NCI-H2196 (cell line): Measurements from ENCODE around the gene NTN1.
A peak's percentile ranks its signal among the peaks of the same experiment; 100 is the strongest.

Experiments
- DNase-seq: peaks from one replicate; lab custom pipeline; 2025; ENCODE audit not compliant: unreplicated experiment; lab: John Stamatoyannopoulos, UW

Gene NTN1

DNA sequence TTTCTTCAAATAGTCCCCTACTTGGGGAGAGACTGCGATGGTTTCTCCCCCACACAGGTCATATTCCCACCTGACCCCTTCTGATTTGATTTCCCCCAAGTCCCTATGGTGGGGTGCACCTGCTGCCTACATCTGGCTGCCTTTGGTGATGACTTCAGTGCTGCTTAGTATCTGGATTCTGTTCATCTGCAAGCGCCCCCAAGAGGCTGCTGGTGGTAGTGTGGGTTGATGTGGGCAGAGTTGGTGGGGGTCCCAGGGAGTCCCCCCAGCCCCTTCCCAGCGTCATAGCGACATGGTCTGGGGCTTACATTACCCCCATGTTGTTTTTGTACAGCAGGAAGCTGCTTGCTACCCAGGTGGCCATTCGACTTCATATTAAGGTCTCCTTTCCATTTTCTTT lies 99.2 kb downstream of the NTN1 start:
- no peak for DNase-seq

DNA sequence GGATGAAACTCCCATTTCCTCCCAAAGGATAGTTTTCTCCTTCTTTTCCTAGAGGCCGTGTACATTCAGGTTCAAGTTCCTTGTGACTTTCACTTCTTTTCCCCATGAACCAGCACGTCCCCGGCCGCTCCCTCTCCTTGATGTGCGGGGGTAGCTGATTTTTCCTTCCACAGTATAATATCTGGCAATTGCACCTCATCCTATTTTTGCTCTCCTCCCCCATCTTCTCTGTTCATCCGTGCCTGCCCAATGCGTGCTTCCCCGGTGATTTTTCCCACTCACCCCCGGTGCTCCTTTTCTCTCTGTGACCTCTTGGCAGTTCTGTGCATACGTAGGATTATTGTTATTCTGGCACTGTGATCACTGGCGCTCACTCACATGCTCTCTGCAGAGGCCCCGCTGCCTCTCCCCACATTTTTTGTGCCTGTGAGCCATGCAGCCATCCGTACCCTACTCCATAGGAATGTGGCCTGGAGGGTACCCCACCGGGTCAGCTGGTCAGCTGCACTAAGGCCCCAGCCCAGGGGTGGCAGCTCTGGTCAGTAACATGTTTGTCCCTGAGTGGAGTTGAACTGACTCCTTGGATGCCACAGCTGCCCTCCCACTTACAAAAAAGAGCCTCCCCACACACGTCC lies 100.0 kb downstream of the NTN1 start:
- no peak for DNase-seq

DNA sequence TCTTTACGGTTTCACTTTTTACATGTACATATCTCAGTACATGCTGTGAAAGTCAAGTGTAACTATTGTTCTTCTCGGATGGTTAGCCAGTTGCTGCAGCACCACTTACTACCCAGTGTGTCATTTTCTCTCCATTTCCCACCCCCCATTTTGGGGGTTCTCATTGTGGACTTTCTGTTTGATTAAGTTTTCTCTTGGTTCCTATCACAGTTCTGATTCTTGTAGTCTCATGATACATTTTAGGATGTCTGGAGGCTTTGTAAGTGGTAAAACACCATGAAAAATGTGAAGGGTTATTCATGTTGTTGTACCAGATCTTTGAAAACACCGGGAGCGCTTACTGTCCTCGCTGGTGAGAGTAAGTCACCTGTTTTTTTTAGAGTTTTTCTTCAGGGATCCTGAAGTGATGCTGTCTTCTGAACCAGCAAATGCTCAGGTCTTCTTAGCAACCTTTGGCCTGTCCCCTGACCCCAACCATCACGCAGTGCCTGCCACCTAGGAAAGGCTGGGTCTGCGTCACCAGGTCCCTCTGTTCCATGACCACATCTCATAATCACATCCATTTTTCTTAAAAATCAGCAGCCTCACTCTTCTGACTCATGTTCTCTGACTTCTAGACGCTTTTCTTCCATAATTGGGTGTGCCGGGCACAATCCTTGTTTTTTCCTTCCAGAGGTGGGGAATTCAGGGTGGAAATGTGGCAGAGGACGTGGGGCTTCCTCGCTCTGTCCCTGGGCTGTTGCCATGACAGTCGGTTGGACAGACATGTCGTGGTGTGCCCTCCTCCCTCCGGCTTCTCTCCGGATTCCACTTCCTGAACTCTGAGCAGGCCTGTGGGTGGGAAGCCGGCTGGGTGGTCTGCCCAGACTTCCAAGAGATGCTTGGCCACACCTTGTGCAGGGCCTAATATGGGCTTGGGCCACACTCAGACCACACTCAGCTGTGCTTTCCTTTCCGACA lies 102.6 kb downstream of the NTN1 start:
- no peak for DNase-seq

DNA sequence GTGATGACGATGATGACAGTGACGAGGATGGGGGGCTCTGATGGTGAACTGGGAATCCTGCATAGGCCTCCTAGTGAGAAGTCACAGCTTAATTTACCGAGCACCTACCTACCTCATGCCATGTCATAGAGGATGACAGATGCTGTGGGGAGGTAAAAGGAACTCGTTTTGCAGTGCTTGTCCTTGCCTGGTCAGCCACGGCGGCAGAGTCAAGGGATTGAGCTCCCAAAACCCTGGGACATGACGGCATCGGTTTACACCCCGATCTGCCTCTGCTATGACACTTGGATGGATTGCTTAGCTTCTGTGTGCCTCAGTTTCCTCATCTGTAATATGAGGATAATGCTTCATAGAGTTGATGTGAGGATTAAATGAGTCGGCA lies 103.2 kb downstream of the NTN1 start:
- DNase-seq = no peak

DNA sequence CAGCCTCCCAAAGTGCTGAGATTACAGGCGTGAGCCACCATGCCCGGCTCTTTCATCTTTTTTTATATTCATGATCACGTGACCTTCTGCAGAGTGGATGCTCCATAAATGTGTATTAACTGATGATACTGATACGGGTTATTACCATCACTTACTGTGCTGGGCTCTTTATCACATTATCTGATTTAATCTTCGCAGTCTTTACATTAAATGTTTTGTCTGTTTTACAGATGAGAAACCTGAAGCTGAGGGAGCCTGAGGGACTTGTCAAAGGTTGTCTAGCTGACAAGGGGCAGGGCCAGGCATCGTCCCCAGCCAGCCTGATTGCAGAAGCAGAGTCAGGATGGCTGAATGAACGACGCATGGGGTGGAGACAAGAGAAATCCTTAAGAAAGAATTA lies 104.4 kb downstream of the NTN1 start:
- DNase-seq = no peak

DNA sequence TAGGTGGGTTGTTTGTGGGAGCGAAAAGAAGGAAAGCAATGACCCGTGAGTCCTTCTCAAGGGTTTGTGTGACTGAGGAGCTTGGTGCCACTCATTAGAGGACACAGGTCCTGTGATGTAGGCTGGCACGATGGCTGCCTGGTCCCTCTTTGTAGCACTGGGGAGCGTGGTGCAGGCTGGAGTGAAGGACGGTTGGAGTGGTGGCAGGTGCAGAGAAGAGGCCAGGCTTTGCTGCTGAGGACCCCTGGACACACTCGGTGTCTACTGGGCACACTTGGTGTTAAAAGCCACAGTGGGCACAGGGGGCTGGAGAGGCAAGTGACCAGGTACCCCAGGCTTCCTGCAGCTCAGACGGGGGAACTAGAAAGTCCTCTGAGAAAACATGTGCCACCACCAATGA lies 106.0 kb downstream of the NTN1 start:
- no peak for DNase-seq

DNA sequence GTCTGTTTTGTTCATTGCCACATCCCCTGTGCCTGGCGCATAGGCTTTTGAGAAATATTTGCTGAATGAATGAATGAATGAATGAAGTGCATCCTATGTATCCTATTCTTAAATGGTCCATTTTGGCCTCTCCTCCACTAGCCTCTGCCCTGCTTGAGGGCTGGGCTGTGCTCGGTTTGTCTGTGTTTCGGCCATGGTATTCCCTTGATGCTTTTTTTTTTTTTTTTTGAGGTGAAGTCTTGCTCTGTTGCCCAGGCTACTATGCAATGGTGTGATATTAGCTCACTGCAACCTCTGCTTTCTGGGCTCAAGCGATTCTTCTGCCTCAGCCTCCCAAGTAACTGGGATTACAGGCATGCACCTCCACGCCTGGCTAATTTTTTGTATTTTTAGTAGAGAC lies 110.1 kb downstream of the NTN1 start:
- DNase-seq = no peak

DNA sequence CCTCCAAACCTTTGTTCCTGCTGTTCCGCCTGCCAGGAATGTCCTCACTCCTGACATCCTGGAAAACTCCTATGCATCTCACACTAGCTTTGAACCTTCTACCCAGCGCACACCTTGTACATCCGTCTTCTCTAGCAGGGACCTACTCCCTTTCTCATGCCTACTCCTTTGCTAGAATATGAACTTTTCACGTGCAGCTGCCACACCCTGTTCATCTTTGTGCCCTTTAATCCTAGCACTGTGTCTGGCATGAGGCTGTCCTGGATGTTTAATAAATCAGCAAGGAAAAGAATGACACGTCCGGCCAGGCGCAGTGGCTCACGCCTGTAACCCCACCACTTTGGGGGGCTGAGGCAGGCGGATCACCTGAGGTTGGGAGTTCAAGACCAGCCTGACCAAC lies 111.0 kb downstream of the NTN1 start:
- DNase-seq = no peak

DNA sequence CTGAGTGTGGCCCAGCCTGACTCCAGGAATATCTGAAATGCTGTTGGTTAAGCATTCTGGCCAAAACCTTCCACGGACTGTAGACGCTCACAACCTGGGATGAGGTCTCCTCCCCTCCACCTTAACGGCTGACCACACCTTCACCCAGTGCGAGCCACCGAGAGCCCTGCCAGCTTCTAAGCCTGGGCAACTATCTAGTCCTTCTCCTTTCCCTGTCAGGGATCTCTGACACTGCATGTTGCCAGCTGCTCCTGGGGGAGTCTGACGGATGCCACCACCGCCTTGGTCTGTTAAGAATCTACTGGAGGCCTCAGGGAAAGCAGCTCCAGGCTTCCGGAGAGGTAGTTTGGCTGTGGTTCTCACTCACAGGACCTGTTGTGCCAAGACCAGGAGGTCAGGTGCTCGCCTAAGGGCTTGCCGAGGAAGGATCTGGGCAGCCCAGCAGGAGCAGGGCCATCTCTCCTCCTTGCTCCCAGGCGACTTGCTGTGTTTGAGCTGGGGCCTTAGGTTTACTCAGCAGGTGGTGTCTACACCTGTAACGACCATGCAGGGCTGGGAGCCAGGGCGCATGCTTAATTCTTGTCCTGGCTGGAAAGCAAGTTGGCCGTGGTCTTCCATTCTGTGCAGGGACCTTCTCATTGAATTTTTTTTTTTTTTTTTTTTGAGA lies 111.8 kb downstream of the NTN1 start:
- no peak for DNase-seq

DNA sequence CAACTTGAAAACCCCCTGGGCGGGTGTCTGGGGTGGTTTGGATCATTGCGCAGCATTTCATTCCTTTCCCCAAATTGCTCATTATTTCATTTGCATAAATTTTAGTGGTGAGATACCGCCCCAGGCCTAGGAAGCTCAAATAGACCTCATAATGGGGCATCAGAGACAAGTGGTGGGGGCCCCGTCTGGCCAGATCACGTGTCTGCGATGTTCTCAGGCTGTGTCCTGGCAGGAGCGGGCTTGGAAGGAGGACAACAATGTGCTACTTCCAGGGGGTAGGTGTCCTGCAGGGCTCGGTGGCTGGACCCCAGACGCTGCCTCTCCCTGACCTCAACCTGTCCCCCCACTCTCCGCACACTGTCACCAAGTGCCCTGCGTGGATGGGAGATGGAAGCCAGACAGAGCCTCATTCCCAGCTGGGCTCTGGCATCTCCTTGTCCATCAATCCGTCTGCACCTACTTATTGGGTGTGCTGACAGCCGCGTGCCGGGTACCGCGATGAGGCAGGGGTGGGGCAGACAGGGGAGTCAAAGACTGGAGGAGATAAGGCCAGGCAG lies 116.9 kb downstream of the NTN1 start:
- no peak for DNase-seq

DNA sequence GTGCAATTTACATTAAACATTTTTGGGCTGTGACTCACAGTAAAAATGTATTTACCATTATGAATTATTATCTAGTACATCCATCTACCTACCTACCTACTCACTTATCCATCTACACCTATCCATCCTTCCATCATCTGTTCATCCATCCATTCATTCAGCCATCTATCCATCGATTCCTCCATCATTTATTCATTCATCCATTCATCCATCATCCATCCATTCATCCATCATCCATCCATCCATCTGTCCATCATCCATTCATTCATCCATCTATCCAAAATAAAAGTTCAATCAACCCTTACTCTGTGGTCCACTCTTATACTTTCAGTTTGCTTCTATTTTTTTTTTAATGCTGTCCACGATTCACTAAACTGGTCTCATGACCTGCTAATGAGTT lies 118.4 kb downstream of the NTN1 start:
- DNase-seq = no peak

DNA sequence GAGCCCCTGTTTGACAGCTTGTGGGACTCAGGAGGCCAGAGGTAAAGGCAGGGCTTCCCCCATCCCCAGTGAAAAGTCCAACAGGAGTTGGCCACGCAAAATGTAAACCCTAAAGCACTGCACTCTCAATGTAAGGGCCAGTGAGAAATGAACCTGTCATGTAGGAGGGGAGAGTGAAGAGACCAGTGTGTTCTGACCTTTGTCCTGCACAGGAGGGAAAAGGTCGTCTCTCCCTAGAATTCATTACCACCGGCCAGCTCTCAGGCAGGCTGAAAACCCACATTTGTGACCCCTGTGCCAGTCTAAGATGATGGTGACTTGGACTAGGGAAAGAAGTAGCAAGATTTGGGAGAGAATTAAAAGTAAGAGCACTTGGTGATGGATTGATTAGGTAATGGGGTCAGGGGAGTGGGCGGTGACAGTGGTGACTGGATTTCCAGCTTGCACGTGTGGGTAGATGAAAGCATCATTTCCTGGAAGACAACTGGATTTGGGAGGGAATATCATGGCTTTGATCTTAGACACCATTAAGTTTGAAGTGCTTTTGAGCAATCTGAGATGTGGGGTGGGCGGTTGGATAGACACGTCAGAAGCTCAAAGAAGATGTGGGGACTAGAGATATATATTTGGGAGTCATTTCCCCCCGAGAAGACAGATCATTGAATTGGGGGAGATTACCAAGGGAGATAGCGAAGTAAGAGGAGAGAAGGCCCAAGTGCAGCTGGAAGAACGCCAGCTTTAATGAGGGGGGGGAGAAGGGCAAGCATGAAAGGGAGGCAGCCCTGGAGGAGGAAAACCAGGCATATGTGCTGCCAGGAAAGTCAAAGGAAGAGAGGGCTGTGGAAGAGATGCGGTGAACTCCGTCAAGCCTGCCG lies 119.5 kb downstream of the NTN1 start:
- DNase-seq = no peak

DNA sequence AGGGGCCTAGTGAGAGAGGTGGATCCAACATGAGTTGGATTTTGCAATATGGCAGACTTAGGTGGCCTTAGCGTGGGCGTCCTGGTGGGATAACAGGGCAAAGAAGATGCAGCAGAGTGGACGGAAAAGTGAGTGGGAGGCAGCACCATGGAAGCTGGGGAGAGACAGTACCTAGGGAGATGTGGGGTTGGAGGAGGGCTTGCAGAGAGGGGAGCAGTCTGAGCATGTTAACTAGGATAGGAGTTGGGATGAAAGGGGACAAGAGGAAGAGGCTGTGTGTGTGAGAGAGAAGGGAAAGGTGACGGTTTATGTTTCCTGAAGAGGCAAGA lies 120.1 kb downstream of the NTN1 start:
- no peak for DNase-seq

DNA sequence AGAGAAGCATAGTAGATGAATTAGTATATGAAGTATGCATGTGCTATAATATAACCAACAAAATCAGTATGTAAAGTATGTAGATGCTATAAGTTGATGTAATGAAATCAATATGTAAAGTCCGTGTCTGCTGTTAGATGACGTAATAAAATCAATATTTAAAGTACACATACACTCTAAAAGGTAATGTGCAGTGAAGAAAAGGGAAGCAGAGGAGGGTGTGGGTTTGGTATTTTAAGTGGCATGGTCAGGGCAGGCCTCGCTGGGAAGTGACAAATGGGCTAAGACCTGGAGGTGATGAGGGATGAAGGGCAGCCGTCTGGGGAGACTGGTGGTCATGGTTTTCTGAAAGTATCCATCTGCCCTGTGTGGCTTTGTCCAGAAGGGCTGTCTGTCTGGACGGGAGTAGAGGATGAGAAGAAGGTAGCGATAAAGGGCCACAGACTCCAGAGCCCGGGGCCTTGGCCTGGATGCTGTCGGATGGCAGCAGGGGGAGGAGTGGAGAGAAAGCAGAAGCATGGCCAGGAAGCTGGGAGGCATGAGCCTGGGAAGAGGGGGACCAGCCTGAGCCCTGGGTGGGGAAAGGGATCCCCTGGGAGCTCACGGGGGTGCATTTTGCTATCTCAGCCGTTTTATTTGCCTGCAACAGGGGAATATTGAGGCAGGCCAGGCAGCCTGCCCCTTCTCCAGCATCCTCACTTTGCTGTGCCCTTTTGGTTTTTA lies 121.6 kb downstream of the NTN1 start:
- DNase-seq = no peak

DNA sequence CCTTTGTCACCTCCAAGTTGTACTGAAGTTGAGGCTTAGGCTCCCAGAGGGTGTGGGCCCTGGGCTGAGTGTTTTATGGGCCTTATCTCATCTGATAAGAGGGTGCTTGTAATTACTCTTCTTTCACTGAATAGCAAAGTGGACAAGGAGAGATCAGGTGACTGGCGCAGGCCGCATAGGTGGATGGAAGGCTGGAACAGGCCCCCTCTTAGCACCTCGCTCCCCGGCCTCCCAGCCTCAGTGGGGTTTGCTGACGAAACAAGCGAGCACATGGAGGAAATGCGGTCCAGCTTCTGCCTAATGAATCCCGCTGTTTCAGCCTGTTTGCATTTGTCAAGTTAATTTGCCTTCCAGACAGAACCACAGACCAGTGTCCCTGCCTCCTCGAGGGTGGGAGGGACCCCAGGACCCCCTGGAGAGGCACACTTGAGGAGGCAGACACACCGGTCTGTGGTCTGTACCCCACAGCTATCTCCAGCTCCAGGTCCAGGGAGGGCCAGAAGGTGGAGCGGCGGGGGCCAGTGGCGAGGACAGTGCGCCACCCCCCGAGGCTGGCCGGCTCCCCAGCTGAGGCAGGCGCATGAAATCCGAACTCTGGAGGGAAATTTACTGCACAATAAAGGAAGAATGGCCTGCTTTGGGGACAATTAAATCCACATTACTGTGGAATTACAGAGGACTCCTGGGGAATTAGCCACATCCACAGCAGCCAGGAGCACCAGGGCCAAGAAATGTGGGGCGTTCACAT lies 123.4 kb downstream of the NTN1 start:
- no peak for DNase-seq

DNA sequence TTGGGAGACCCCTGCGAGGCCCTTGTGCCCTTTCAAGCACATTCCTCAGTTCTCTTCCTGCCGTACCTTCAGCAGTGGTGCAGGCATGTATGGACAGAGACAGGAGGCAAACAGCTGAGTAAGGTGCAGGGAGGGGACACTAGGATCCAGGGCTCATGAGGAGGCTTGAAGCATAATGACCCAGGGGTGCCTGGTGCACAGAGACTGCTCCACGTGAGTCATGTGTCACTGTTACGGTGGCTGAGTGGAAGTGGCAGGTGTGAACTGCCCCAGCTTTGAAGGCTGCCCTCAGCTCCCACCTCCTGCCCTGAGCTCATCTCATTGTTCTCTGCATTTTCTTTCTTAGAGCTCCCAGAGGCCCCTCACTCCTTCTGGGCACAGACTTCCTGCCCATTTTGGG lies 124.8 kb downstream of the NTN1 start:
- DNase-seq = no peak

DNA sequence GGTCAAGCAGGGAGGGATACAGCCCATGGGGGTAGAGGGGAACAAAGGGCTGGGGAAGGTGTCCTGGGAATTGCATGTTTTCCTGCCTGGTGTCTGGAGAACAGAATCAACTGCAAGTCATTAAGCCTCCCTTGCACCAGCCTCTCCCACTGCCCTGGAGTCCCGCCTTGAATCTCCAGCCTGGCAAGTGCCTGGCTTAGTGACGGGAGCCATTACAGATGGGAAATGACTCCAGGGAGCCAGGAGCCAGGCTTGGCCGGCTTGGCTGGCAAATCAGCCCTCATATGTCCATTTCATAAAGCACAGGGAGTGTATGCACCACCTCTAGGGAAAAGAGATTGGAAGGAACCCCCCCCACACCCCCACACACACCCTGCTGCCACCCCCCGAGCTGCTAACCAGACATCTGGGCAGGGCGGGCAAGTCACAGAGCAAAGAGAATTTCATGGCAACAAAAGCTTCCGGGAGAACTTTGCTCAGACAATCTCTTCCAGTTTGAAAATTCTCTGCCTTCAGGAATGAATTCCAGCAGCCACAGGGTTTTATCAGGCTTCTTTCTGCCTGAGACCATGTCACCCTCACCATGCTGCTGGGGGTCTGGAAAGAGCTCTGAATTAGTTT lies 127.7 kb downstream of the NTN1 start:
- no peak for DNase-seq

DNA sequence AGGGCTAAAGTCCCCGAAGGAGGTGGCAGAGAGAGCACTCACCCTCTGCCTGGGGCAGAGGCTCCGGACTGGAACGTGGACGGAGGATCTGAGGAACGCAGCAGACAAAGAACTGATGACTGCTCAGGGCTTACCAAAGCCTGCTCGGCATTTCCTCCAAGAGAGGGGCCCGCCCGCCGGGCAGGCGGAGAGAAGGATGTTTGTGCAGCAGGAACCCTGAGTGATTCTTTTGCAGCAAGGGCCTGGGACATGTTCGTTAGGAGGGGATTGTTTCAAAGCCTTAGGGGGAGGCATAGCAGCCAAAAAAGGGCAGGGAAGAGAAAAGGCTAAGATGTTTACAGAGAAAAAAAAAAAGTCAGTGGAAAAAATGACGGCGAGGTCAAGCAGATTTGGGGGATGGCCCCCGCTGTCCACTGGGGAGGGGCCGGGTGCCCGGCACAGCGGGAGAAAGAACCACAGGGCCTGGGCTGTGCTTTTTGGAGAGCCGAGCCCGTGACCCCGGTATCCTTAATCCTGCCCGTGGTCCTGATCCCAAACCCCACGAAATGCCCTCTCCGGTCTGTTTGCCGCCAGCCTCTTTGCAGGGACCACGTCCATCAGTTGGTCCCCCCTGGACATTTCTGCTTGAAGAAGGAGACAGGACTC lies 129.3 kb downstream of the NTN1 start:
- no peak for DNase-seq

DNA sequence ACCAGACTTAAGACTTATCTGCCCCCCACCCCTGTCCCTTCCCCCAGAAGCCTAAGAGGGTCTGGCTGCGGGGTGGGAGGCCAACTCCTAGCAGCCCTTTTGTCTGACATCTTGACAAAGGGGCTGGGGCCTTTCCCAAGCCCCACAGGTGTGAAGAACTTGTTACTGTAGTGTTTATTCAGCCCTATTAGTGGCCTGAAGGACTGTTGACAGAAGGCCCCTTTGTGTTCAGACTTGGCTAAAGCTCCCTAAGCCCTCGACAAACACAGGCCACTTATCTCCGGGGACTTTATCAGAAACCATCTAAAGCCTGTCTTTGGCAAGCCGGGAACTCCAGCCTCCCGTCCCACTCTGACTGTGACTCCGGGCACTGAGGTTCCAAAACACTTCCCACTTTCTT lies 129.8 kb downstream of the NTN1 start:
- peak; percentile 11 for DNase-seq
